Measurements from ENCODE around the gene PSRC1. TPM values are rescaled to one million over a fixed set of nuclear protein-coding genes. Genes with fewer than 3 reads are reported as not detected.
A peak's percentile ranks its signal among the peaks of the same experiment; 100 is the strongest.

Gene PSRC1
- total RNA-seq, 2 donors from 2014 or later = 1.2 to 1.7 TPM

GRCh38 chr1:109255678-109256077, 27.3 kb downstream of the PSRC1 start:
- peaks cover 18% of the 10 kb centered on the region for H3K4me1 Mint-ChIP-seq
- DNase-seq = no peak
- no peaks in the 10 kb centered on the region for H3K36me3 Mint-ChIP-seq (ENCODE audit: low read depth)
- no peaks in the 10 kb centered on the region for H3K27me3 Mint-ChIP-seq
- H3K27ac Mint-ChIP-seq = peak overlapping the region; percentile 82
- H3K4me3 Mint-ChIP-seq = no peak overlapping the region
- ATAC-seq = no peak
- H3K9me3 ChIP-seq (ENCODE audit: control insufficient read depth, low read length, poor library complexity, severe bottlenecking) = no peaks in the 10 kb centered on the region

- no peak for ATAC-seq
- no peak for DNase-seq
- no peaks in the 10 kb centered on the region for H3K9me3 ChIP-seq (ENCODE audit: control insufficient read depth, low read length, poor library complexity, severe bottlenecking)
- Mint-ChIP-seq H3K27me3 (no peaks in the 10 kb centered on the region), H3K36me3 (ENCODE audit: low read depth) (no peaks in the 10 kb centered on the region), H3K27ac (peak overlapping the region; percentile 82), H3K4me1 (peaks cover 18% of the 10 kb centered on the region), H3K4me3 (no peak overlapping the region)
These were observed 27.8 kb downstream of the PSRC1 start for GRCh38 chr1:109255097-109255651.

- H3K36me3 Mint-ChIP-seq (ENCODE audit: low read depth) = no peaks in the 10 kb centered on the region
- ATAC-seq (no peak), DNase-seq (no peak)
- H3K4me3 Mint-ChIP-seq = no peak overlapping the region
- H3K27me3 Mint-ChIP-seq = no peaks in the 10 kb centered on the region
- H3K27ac Mint-ChIP-seq = no peak overlapping the region
- H3K9me3 ChIP-seq (ENCODE audit: control insufficient read depth, low read length, poor library complexity, severe bottlenecking) = no peaks in the 10 kb centered on the region
- peaks cover 18% of the 10 kb centered on the region for H3K4me1 Mint-ChIP-seq
These were observed 28.3 kb downstream of the PSRC1 start for GRCh38 chr1:109254621-109255096.

- no peak for DNase-seq
- H3K9me3 ChIP-seq (ENCODE audit: control insufficient read depth, low read length, poor library complexity, severe bottlenecking) = no peaks in the 10 kb centered on the region
- Mint-ChIP-seq H3K36me3 (ENCODE audit: low read depth) (no peaks in the 10 kb centered on the region), H3K27me3 (no peaks in the 10 kb centered on the region), H3K4me3 (no peak overlapping the region), H3K4me1 (peaks cover 21% of the 10 kb centered on the region), H3K27ac (no peak overlapping the region)
- no peak for ATAC-seq
These were observed 28.9 kb downstream of the PSRC1 start for GRCh38 chr1:109253803-109254620.

- H3K9me3 ChIP-seq (ENCODE audit: control insufficient read depth, low read length, poor library complexity, severe bottlenecking) = no peaks in the 10 kb centered on the region
- Mint-ChIP-seq H3K27me3 (no peaks in the 10 kb centered on the region), H3K4me1 (peaks cover 22% of the 10 kb centered on the region), H3K4me3 (no peak overlapping the region), H3K27ac (no peak overlapping the region), H3K36me3 (ENCODE audit: low read depth) (no peaks in the 10 kb centered on the region)
- no peak for ATAC-seq
- DNase-seq = no peak
These were observed 29.8 kb downstream of the PSRC1 start for GRCh38 chr1:109252893-109253802.

GRCh38 chr1:109252167-109252892, 30.6 kb downstream of the PSRC1 start:
- DNase-seq = no peak
- H3K27ac Mint-ChIP-seq = no peak overlapping the region
- no peaks in the 10 kb centered on the region for H3K9me3 ChIP-seq (ENCODE audit: control insufficient read depth, low read length, poor library complexity, severe bottlenecking)
- H3K27me3 Mint-ChIP-seq = no peaks in the 10 kb centered on the region
- no peak overlapping the region for H3K4me3 Mint-ChIP-seq
- peaks cover 18% of the 10 kb centered on the region for H3K4me1 Mint-ChIP-seq
- ATAC-seq = no peak
- H3K36me3 Mint-ChIP-seq (ENCODE audit: low read depth) = no peaks in the 10 kb centered on the region

DNA sequence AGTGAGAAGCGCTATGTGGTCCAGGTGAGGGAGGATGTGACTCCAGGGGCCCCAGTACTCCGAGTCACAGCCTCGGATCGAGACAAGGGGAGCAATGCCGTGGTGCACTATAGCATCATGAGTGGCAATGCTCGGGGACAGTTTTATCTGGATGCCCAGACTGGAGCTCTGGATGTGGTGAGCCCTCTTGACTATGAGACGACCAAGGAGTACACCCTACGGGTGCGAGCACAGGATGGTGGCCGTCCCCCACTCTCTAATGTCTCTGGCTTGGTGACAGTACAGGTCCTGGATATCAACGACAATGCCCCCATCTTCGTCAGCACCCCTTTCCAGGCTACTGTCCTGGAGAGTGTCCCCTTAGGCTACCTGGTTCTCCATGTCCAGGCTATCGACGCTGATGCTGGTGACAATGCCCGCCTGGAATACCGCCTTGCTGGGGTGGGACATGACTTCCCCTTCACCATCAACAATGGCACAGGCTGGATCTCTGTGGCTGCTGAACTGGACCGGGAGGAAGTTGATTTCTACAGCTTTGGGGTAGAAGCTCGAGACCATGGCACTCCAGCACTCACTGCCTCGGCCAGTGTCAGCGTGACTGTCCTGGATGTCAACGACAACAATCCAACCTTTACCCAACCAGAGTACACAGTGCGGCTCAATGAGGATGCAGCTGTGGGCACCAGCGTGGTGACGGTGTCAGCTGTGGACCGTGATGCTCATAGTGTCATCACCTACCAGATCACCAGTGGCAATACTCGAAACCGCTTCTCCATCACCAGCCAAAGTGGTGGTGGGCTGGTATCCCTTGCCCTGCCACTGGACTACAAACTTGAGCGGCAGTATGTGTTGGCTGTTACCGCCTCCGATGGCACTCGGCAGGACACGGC, 31.4 kb downstream of the PSRC1 start:
- Mint-ChIP-seq H3K27me3 (peaks cover 5% of the 10 kb centered on the region), H3K36me3 (ENCODE audit: low read depth) (no peaks in the 10 kb centered on the region), H3K27ac (no peak overlapping the region), H3K4me3 (no peak overlapping the region), H3K4me1 (peaks cover 18% of the 10 kb centered on the region)
- ATAC-seq = no peak
- no peaks in the 10 kb centered on the region for H3K9me3 ChIP-seq (ENCODE audit: control insufficient read depth, low read length, poor library complexity, severe bottlenecking)
- no peak for DNase-seq

GRCh38 chr1:109250454-109251276, 32.3 kb downstream of the PSRC1 start:
- Mint-ChIP-seq H3K4me1 (peaks cover 19% of the 10 kb centered on the region), H3K36me3 (ENCODE audit: low read depth) (no peaks in the 10 kb centered on the region), H3K27me3 (peaks cover 6% of the 10 kb centered on the region), H3K27ac (peak overlapping the region; percentile 21), H3K4me3 (peak overlapping the region; percentile 81)
- ATAC-seq = no peak
- H3K9me3 ChIP-seq (ENCODE audit: control insufficient read depth, low read length, poor library complexity, severe bottlenecking) = no peaks in the 10 kb centered on the region
- DNase-seq = no peak

DNA sequence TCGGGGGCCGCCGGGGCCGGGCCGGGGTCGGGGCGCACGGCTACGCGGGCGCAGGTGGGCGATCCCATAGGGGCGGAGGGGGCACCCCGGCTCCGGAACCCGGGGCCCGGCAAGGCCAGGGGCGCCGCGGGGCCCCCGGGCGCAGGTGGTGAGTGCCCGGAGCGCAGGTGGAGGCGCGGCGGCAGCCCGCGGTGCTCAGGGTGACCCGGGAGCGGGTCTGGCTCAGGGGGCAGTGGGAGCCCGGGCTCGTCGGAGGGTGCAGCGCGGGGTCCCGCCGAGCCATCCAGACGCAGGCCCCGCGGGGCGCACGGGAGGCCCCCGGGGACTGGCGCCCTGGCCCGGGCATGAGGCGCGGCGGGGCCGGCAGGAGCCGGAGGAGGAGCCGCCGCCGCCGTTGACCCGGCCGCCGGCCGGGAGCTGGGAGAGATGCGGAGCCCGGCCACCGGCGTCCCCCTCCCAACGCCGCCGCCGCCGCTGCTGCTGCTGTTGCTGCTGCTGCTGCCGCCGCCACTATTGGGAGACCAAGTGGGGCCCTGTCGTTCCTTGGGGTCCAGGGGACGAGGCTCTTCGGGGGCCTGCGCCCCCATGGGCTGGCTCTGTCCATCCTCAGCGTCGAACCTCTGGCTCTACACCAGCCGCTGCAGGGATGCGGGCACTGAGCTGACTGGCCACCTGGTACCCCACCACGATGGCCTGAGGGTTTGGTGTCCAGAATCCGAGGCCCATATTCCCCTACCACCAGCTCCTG, 33.1 kb downstream of the PSRC1 start:
- H3K27me3 Mint-ChIP-seq = peaks cover 6% of the 10 kb centered on the region
- peaks cover 14% of the 10 kb centered on the region for H3K4me1 Mint-ChIP-seq
- H3K27ac Mint-ChIP-seq = no peak overlapping the region
- H3K4me3 Mint-ChIP-seq = peak overlapping the region; percentile 82
- H3K36me3 Mint-ChIP-seq (ENCODE audit: low read depth) = no peaks in the 10 kb centered on the region
- ATAC-seq (peak; percentile 46), DNase-seq (no peak)
- no peaks in the 10 kb centered on the region for H3K9me3 ChIP-seq (ENCODE audit: control insufficient read depth, low read length, poor library complexity, severe bottlenecking)

DNA sequence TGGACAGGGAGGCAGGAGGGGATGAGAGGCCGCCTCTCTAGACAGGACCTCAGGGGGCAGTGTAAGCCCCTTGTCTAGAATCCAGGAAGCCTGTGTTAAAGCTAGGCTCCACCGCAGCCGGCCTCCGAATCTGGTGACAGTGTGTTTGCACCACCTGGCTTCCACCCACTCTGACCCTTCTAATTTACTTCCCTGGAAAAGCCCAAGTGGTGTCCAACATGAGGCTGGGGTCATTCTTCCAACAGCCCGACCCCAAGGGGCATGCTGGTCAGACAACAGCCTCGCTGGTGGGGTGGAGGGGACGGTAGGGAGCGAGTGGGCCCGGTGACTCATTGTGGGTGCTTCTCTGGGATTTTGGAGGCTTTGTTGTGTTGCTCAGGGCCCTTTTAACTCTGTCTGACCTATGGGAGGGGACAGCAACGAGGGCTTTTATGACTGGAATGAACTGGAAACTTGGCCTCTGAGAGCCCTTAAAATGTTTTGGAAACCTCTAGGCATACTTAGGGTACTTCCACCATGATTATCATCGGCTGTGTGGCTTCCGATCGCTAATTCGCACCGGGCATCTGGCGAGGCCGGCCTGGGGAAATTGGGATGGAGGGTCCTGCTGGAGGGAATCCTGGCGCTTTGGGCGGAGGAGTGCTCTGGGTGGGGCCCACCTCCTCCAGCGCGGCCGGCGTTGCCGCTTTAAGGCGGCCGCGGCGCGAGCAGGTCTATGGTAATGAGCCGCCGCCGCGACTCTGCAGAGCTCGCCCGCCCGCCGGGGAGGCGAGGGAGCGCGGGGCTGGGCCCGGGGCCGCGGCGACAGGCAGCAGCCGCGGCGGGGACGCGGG, 33.9 kb downstream of the PSRC1 start, which contains the start of gene CELSR2:
TSS of gene CELSR2 (plus strand) at position 743 of the 833 bp plus-strand sequence. CDS start 541 bp downstream, outside the sequence.
- Mint-ChIP-seq H3K27me3 (peaks cover 15% of the 10 kb centered on the region), H3K27ac (no peak within 1 kb of the TSS), H3K4me3 (peak within 1 kb of the TSS; percentile 82), H3K4me1 (peaks cover 14% of the 10 kb centered on the region), H3K36me3 (ENCODE audit: low read depth) (no peaks in the 10 kb centered on the region)
- DNase-seq (peak; percentile 54 to 59 (median 57)), ATAC-seq (peak; percentile 96)
- H3K9me3 ChIP-seq (ENCODE audit: control insufficient read depth, low read length, poor library complexity, severe bottlenecking) = no peaks in the 10 kb centered on the region

All from T-helper 17 cell (primary cell).